Heart right ventricle (tissue), 16 donors: ENCODE results near the gene USH2A. TPM values are rescaled to one million over a fixed set of nuclear protein-coding genes. Genes with fewer than 3 reads are reported as not detected.

Experiments
- ATAC-seq, 8 donors: fragments of 200-7000 bp; cut with Tn5 transposase; one replicate each; pipeline ENCODE4 v1.9.1; 2020; ENCODE audit warnings: mild to moderate bottlenecking in 8 of 8, moderate library complexity in 8 of 8, moderate number of reproducible peaks in 1 of 8
- DNase-seq, 2 donors: peaks; one replicate each; pipeline ENCODE4 v3.0.0-alpha.2; 2020
- H3K27ac ChIP-seq, 10 donors: fragments of 200-600 bp; sonication (generic) in 2 of 10; one replicate each; pipeline versions ENCODE4 v1.5.0 to v1.8.0; 2020 to 2022; ENCODE audit warnings: mild to moderate bottlenecking in 3 of 10
- H3K27me3 ChIP-seq, 7 donors: fragments of 200-600 bp; one replicate each; pipeline ENCODE4 v1.8.0; 2021 to 2022; ENCODE audit warnings: mild to moderate bottlenecking in 2 of 7
- H3K36me3 ChIP-seq, 9 donors: fragments of 200-600 bp; sonication (generic) in 1 of 9; one replicate each; pipeline versions ENCODE4 v1.5.0 to v1.8.0; 2020 to 2022; ENCODE audit warnings: mild to moderate bottlenecking in 2 of 9
- H3K4me1 ChIP-seq, 9 donors: fragments of 200-600 bp; sonication (generic) in 1 of 9; one replicate each; pipeline versions ENCODE4 v1.5.0 to v1.8.0; 2020 to 2022; ENCODE audit warnings: mild to moderate bottlenecking in 4 of 9
- H3K4me3 ChIP-seq, 10 donors: fragments of 200-600 bp; sonication (generic) in 2 of 10; one replicate each; pipeline versions ENCODE4 v1.5.0 to v1.8.0; 2020 to 2022; ENCODE audit warnings: mild to moderate bottlenecking in 7 of 10, moderate library complexity in 2 of 10
- H3K9me3 ChIP-seq, 11 donors: fragments of 200-600 bp in 10 of 11; sonication (generic) in 2 of 11; one replicate each; pipeline versions ENCODE4 v1.5.0 to v1.8.0; 2013 to 2022; ENCODE audit warnings: mild to moderate bottlenecking in 2 of 11, control low read depth in 1 of 11, moderate library complexity in 1 of 11
- CTCF ChIP-seq, 9 donors: fragments of 200-600 bp; sonication (generic) in 2 of 9; IDR thresholded peaks; one replicate each; pipeline versions ENCODE4 v1.5.0 to v1.8.0; 2021 to 2022; ENCODE audit warnings: antibody characterized with exemption in 9 of 9, mild to moderate bottlenecking in 5 of 9, moderate library complexity in 1 of 9
- WGBS, 2 donors: extraction: QIAGEN DNeasy Blood & Tissue Kit; methylation state at CpG; one replicate each; pipeline ENCODE4 v1.1.7; 2013; ENCODE audit warnings: inconsistent platforms in 1 of 2; 5-methylcytosine and 5-hydroxymethylcytosine counted together
- intact Hi-C, 10 donors: fragments of 100-400 bp; cut with DNase I; formaldehyde crosslinking; loops; one replicate each; pipeline versions ENCODE4 v1.11.1 to v1.14.2; 2022
- polyA plus RNA-seq, 2 donors: library from polyadenylated mRNA; stranded (reverse); fragments of 200-250 nt; gene quantifications; one replicate each; pipeline ENCODE4 v1.2.3, GENCODE V29; 2013
- total RNA-seq, 10 donors: library from RNA; stranded (reverse); fragmentation: NEBNext Ultra II Directional in 3 of 10; extraction: Animal tissue kit (Norgen Biotek cat#: 25700) in 3 of 10; gene quantifications; one replicate each; pipeline versions ENCODE4 v1.2.1 to v1.2.4, GENCODE V29; 2021 to 2023
- donor health status: Arrhythmogenic right ventricular cardiomyopathy.
- donor health status: ischemic (EF 13 %, LVEDD 7.1; RV severe dilation, severe dysfunction).
- donor health status: healthy with polysubstance abuse.
- donor health status: DM: no; HTN: yes; CAD: no.
- donor health status: DM: no; HTN: no; CAD: no.
- donor health status: ischemic (EF 25% LVEDD 6.9; RV normal size, moderate dysfunction).
- donor health status: ischemic (EF 25% LVEDD 5.7; RV mildly dilated, moderate dysfunction).
- donor health status: healthy.
- donor health status: DM: yes; HTN: yes; CAD: no.
- donor health status: Ischemic cardiomyopathy.
- donor health status: ischemic (EF 35%, LVEDD 5.7; RV mildly dilated, moderate dysfunction).
- donor health status: nonischemic (EF 11% LVEDD 7.7; RV severe dilation, severe dysfunction).
- donor health status: DM: yes; HTN: yes; CAD: no.
- donor health status: PGD.
- donor health status: ischemic (EF 29% LVEDD 5.4; RV normal size, mild dysfunction).
- donor health status: nonischemic (EF 23%, LVEDD 6.1; RV moderate dilation, normal function).

Gene USH2A
- total and polyA plus RNA-seq, 12 donors: 0.01 to 4.9 (median 3.6) TPM

GRCh38 chr1:215887627-215888026 is 535.6 kb downstream of the USH2A start:
- no peak overlapping the region for H3K4me3 ChIP-seq
- ATAC-seq (no peak), DNase-seq (no peak)
- H3K27me3 ChIP-seq: no peaks in the 10 kb centered on the region
- intact Hi-C loops: no loop called here
- WGBS, 2 donors: 66 to 72% methylated on average over 2 of the region's 2 CpGs
- TF ChIP-seq CTCF (IDR thresholded peaks at IDR 0.05): no peak
- no peak overlapping the region for H3K27ac ChIP-seq
- H3K36me3 ChIP-seq: no peaks in the 10 kb centered on the region
- no peaks in the 10 kb centered on the region for H3K4me1 ChIP-seq
- peaks cover 0 to 1% (median 0%) of the 10 kb centered on the region in 11 donors for H3K9me3 ChIP-seq

- H3K36me3 ChIP-seq: no peaks in the 10 kb centered on the region
- H3K9me3 ChIP-seq: peaks cover 0 to 3% (median 0%) of the 10 kb centered on the region in 11 donors
- no peaks in the 10 kb centered on the region for H3K4me1 ChIP-seq
- TF ChIP-seq CTCF (IDR thresholded peaks at IDR 0.05): no peak
- no peaks in the 10 kb centered on the region for H3K27me3 ChIP-seq
- ATAC-seq (no peak), DNase-seq (no peak)
- intact Hi-C loops: no loop called here
- 68 to 78% methylated on average over 3 of the region's 3 CpGs for WGBS, 2 donors
- H3K4me3 ChIP-seq: no peak overlapping the region
- H3K27ac ChIP-seq: no peak overlapping the region
Measured at GRCh38 chr1:215883004-215883403, 540.2 kb downstream of the USH2A start.

DNA sequence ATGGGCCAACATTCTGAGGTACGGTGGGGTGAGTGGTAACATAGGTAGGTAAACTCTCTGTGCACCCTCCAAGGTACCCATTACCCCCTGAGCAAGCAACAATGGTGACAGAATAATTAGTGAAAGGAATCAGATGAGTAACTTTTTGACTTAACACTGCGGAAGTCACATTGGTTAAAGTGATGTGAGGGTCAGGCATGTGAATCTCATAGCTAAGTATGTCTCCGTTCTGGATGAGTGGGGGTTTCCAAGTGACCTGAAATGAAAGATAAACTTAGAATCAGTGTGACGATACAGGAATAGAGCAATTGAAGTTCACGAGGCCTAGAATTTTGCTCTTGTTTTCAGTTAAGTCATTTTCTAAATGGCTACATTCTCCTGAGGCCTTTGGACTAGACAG is 544.4 kb downstream of the USH2A start:
- no peak for ATAC-seq
- no peak for TF ChIP-seq CTCF (IDR thresholded peaks at IDR 0.05)

GRCh38 chr1:215878128-215878527 is 545.1 kb downstream of the USH2A start:
- intact Hi-C loops: no loop called here
- no peaks in the 10 kb centered on the region for H3K36me3 ChIP-seq
- no peak overlapping the region for H3K4me3 ChIP-seq
- no peaks in the 10 kb centered on the region for H3K27me3 ChIP-seq
- no peak for ATAC-seq
- H3K27ac ChIP-seq: no peak overlapping the region
- no peak for DNase-seq
- H3K4me1 ChIP-seq: no peaks in the 10 kb centered on the region
- TF ChIP-seq CTCF (IDR thresholded peaks at IDR 0.05): no peak
- WGBS, 2 donors: 62 to 74% methylated on average over 5 of the region's 5 CpGs
- H3K9me3 ChIP-seq: peaks cover 0 to 3% (median 0%) of the 10 kb centered on the region in 11 donors

More for the DNA sequence above, 544.4 kb downstream of the USH2A start:
- no peak overlapping the region for H3K27ac ChIP-seq
- H3K4me3 ChIP-seq: no peak overlapping the region
- no peaks in the 10 kb centered on the region for H3K4me1 ChIP-seq
- no peaks in the 10 kb centered on the region for H3K36me3 ChIP-seq
- intact Hi-C loops: no loop called here
- peaks cover 0 to 3% (median 0%) of the 10 kb centered on the region in 11 donors for H3K9me3 ChIP-seq
- DNase-seq: no peak
- no peaks in the 10 kb centered on the region for H3K27me3 ChIP-seq
- WGBS, 2 donors: 80 to 81% methylated on average over 5 of the region's 5 CpGs
